Central memory CD8-positive, alpha-beta T cell (primary cell): ENCODE data around the gene ANO1.

ENCODE experiments used
- ATAC-seq: fragments of 150-1000 bp; cut with Tn5 transposase; replicated peaks from 2 replicates; pipeline ENCODE4 v1.10.0; 2022; ENCODE audit warnings: mild to moderate bottlenecking, moderate FRiP score, moderate number of reproducible peaks; ENCODE audit not compliant: poor library complexity, severe bottlenecking; ENCODE audit errors: extremely low read depth
- DNase-seq, 2 donors: peaks; one replicate each; pipeline ENCODE4 v3.0.0; 2021; ENCODE audit warnings: low spot score in 2 of 2
- H3K27ac Mint-ChIP-seq: one replicate; pipeline ENCODE4 v1.8.0; 2022; ENCODE audit warnings: low read depth, mild to moderate bottlenecking, moderate library complexity, mixed read lengths
- H3K27me3 Mint-ChIP-seq: one replicate; pipeline ENCODE4 v1.8.0; 2022; ENCODE audit warnings: mixed read lengths
- H3K36me3 Mint-ChIP-seq: one replicate; pipeline ENCODE4 v1.8.0; 2022; ENCODE audit warnings: mild to moderate bottlenecking, moderate library complexity, mixed read lengths; ENCODE audit not compliant: insufficient read depth
- H3K4me1 Mint-ChIP-seq: one replicate; pipeline ENCODE4 v1.8.0; 2022; ENCODE audit warnings: mixed read lengths
- H3K4me3 Mint-ChIP-seq: one replicate; pipeline ENCODE4 v1.8.0; 2022; ENCODE audit warnings: mild to moderate bottlenecking, moderate library complexity, mixed read lengths
- H3K9me3 Mint-ChIP-seq: one replicate; pipeline ENCODE4 v1.8.0; 2022; ENCODE audit warnings: mixed read lengths

ANO1 gene

GRCh38 chr11:70080763-70081162 is 2.6 kb downstream of the ANO1 start:
- Mint-ChIP-seq H3K36me3 (no peaks in the 10 kb centered on the region), H3K27ac (no peak overlapping the region), H3K4me1 (no peaks in the 10 kb centered on the region), H3K9me3 (no peaks in the 10 kb centered on the region), H3K4me3 (no peak overlapping the region), H3K27me3 (peaks cover 28% of the 10 kb centered on the region)
- DNase-seq (no peak), ATAC-seq (no peak)

GRCh38 chr11:70082829-70083228 is 4.7 kb downstream of the ANO1 start:
- H3K36me3 Mint-ChIP-seq = no peaks in the 10 kb centered on the region
- H3K27me3 Mint-ChIP-seq = peaks cover 20% of the 10 kb centered on the region
- no peak for ATAC-seq
- no peaks in the 10 kb centered on the region for H3K9me3 Mint-ChIP-seq
- no peak overlapping the region for H3K27ac Mint-ChIP-seq
- no peaks in the 10 kb centered on the region for H3K4me1 Mint-ChIP-seq
- H3K4me3 Mint-ChIP-seq = no peak overlapping the region
- no peak for DNase-seq

GRCh38 chr11:70084046-70084984 is 6.2 kb downstream of the ANO1 start:
- DNase-seq (no peak), ATAC-seq (no peak)
- no peak overlapping the region for H3K27ac Mint-ChIP-seq
- no peaks in the 10 kb centered on the region for H3K9me3 Mint-ChIP-seq
- H3K4me1 Mint-ChIP-seq = no peaks in the 10 kb centered on the region
- H3K36me3 Mint-ChIP-seq = no peaks in the 10 kb centered on the region
- peaks cover 19% of the 10 kb centered on the region for H3K27me3 Mint-ChIP-seq
- no peak overlapping the region for H3K4me3 Mint-ChIP-seq

- no peak for DNase-seq
- Mint-ChIP-seq H3K9me3 (no peaks in the 10 kb centered on the region), H3K4me3 (no peak overlapping the region), H3K4me1 (no peaks in the 10 kb centered on the region), H3K36me3 (no peaks in the 10 kb centered on the region), H3K27me3 (peaks cover 14% of the 10 kb centered on the region), H3K27ac (no peak overlapping the region)
- no peak for ATAC-seq
These were observed 8.0 kb downstream of the ANO1 start for GRCh38 chr11:70085815-70086769.

- Mint-ChIP-seq H3K9me3 (no peaks in the 10 kb centered on the region), H3K36me3 (no peaks in the 10 kb centered on the region), H3K27me3 (peaks cover 29% of the 10 kb centered on the region), H3K27ac (no peak overlapping the region), H3K4me1 (no peaks in the 10 kb centered on the region), H3K4me3 (no peak overlapping the region)
- ATAC-seq (no peak), DNase-seq (no peak)
These were observed 9.5 kb downstream of the ANO1 start for GRCh38 chr11:70087446-70088167.

- H3K27ac Mint-ChIP-seq = no peak overlapping the region
- H3K9me3 Mint-ChIP-seq = no peaks in the 10 kb centered on the region
- H3K4me1 Mint-ChIP-seq = no peaks in the 10 kb centered on the region
- no peaks in the 10 kb centered on the region for H3K36me3 Mint-ChIP-seq
- DNase-seq (no peak), ATAC-seq (no peak)
- no peak overlapping the region for H3K4me3 Mint-ChIP-seq
- H3K27me3 Mint-ChIP-seq = peaks cover 30% of the 10 kb centered on the region
These were observed 10.7 kb downstream of the ANO1 start for GRCh38 chr11:70088735-70089250.

GRCh38 chr11:70089631-70090030 is 11.5 kb downstream of the ANO1 start:
- Mint-ChIP-seq H3K4me3 (no peak overlapping the region), H3K36me3 (no peaks in the 10 kb centered on the region), H3K27me3 (peaks cover 30% of the 10 kb centered on the region), H3K9me3 (no peaks in the 10 kb centered on the region), H3K4me1 (no peaks in the 10 kb centered on the region), H3K27ac (no peak overlapping the region)
- ATAC-seq (no peak), DNase-seq (no peak)

GRCh38 chr11:70090961-70091381 is 12.9 kb downstream of the ANO1 start:
- Mint-ChIP-seq H3K4me1 (no peaks in the 10 kb centered on the region), H3K9me3 (no peaks in the 10 kb centered on the region), H3K36me3 (no peaks in the 10 kb centered on the region), H3K27ac (no peak overlapping the region), H3K4me3 (no peak overlapping the region), H3K27me3 (peaks cover 37% of the 10 kb centered on the region)
- ATAC-seq = no peak
- no peak for DNase-seq

- DNase-seq = no peak
- Mint-ChIP-seq H3K36me3 (no peaks in the 10 kb centered on the region), H3K27ac (no peak overlapping the region), H3K4me1 (no peaks in the 10 kb centered on the region), H3K4me3 (no peak overlapping the region), H3K9me3 (no peaks in the 10 kb centered on the region), H3K27me3 (peaks cover 39% of the 10 kb centered on the region)
- no peak for ATAC-seq
These were observed 13.5 kb downstream of the ANO1 start for GRCh38 chr11:70091638-70092037.

GRCh38 chr11:70092959-70093715 is 15.0 kb downstream of the ANO1 start:
- no peaks in the 10 kb centered on the region for H3K36me3 Mint-ChIP-seq
- H3K27ac Mint-ChIP-seq = no peak overlapping the region
- H3K27me3 Mint-ChIP-seq = peaks cover 33% of the 10 kb centered on the region
- no peaks in the 10 kb centered on the region for H3K9me3 Mint-ChIP-seq
- H3K4me1 Mint-ChIP-seq = no peaks in the 10 kb centered on the region
- DNase-seq (no peak), ATAC-seq (no peak)
- no peak overlapping the region for H3K4me3 Mint-ChIP-seq

GRCh38 chr11:70095541-70096252 is 17.6 kb downstream of the ANO1 start:
- H3K9me3 Mint-ChIP-seq = no peaks in the 10 kb centered on the region
- DNase-seq = no peak
- peaks cover 44% of the 10 kb centered on the region for H3K27me3 Mint-ChIP-seq
- no peaks in the 10 kb centered on the region for H3K36me3 Mint-ChIP-seq
- H3K27ac Mint-ChIP-seq = no peak overlapping the region
- no peak overlapping the region for H3K4me3 Mint-ChIP-seq
- ATAC-seq = no peak
- H3K4me1 Mint-ChIP-seq = no peaks in the 10 kb centered on the region
